Natural killer cell (primary cell): ENCODE results near the gene HES1. TPM values are rescaled to one million over a fixed set of nuclear protein-coding genes. Genes with fewer than 3 reads are reported as not detected.

Source experiments
- ATAC-seq, 3 donors: fragments of 150-1000 bp in 2 of 3; fragments of 200-7000 bp in 1 of 3; cut with Tn5 transposase; 1 replicate in 1 of 3; 2 replicates in 2 of 3; pipeline ENCODE4 v1.10.0; 2021; ENCODE audit warnings: mild to moderate bottlenecking in 2 of 3, moderate library complexity in 2 of 3
- DNase-seq, 2 donors: peaks; one replicate each; pipeline versions ENCODE4 v3.0.0 to v3.0.0-alpha.2; 2013 to 2021; ENCODE audit warnings: mixed read lengths in 1 of 2
- H3K27ac ChIP-seq: one replicate; pipeline ENCODE4 v1.5.1; 2013; ENCODE audit warnings: mild to moderate bottlenecking, low read length
- H3K27me3 ChIP-seq: one replicate; pipeline ENCODE4 v1.6.1; 2013; ENCODE audit warnings: low read length; ENCODE audit not compliant: control insufficient read depth, insufficient read depth
- H3K36me3 ChIP-seq: one replicate; pipeline ENCODE4 v1.6.1; 2013; ENCODE audit warnings: low read length; ENCODE audit not compliant: control insufficient read depth, insufficient read depth
- H3K4me1 ChIP-seq: one replicate; pipeline ENCODE4 v1.6.1; 2013; ENCODE audit warnings: low read length; ENCODE audit not compliant: control insufficient read depth, insufficient read depth
- H3K4me3 ChIP-seq: one replicate; pipeline ENCODE4 v1.5.1; 2013; ENCODE audit warnings: low read length
- H3K9me3 ChIP-seq: one replicate; pipeline ENCODE4 v1.6.1; 2013; ENCODE audit warnings: low read length; ENCODE audit not compliant: control insufficient read depth, insufficient read depth
- H3K27ac Mint-ChIP-seq, 2 donors: one replicate each; pipeline ENCODE4 v1.8.0; 2022; ENCODE audit warnings: mild to moderate bottlenecking in 2 of 2, mixed read lengths in 2 of 2, moderate library complexity in 1 of 2
- H3K27me3 Mint-ChIP-seq, 2 donors: one replicate each; pipeline ENCODE4 v1.8.0; 2022; ENCODE audit warnings: low read depth in 2 of 2, mixed read lengths in 2 of 2
- H3K36me3 Mint-ChIP-seq: one replicate; pipeline ENCODE4 v1.8.0; 2022; ENCODE audit warnings: mixed read lengths
- H3K4me1 Mint-ChIP-seq, 2 donors: one replicate each; pipeline ENCODE4 v1.8.0; 2022; ENCODE audit warnings: mixed read lengths in 2 of 2
- H3K4me3 Mint-ChIP-seq: one replicate; pipeline ENCODE4 v1.8.0; 2022; ENCODE audit warnings: mild to moderate bottlenecking, moderate library complexity, mixed read lengths
- H3K9me3 Mint-ChIP-seq, 2 donors: one replicate each; pipeline ENCODE4 v1.8.0; 2022; ENCODE audit warnings: mixed read lengths in 2 of 2
- WGBS: methylation state at CpG from one replicate; pipeline ENCODE4 v1.1.7; 2013; ENCODE audit warnings: missing lambda C conversion rate; ENCODE audit not compliant: insufficient coverage; 5-methylcytosine and 5-hydroxymethylcytosine counted together
- intact Hi-C: fragments of 100-400 bp; cut with micrococcal nuclease; formaldehyde crosslinking; loops from one replicate; pipeline ENCODE4 v1.14.2; 2022
- total RNA-seq, 4 donors: library from RNA; stranded (reverse); fragments of 120-200 nt in 1 of 4; gene quantifications; one replicate each; pipeline versions ENCODE4 v1.2.3 to v1.2.4, GENCODE V29; 2013 to 2022
- TF ChIP-seq, protein P1 (sequence below): fragments of 200-600 bp; IDR thresholded peaks from one replicate; pipeline ENCODE4 v1.8.0; 2022; ENCODE audit warnings: antibody characterized with exemption

The HES1 gene
- total RNA-seq, 3 donors from 2014 or later (not counting 1 experiment from before 2014, with no cell fraction given), result 1.5 to 4.4 (median 2.2) TPM

DNA sequence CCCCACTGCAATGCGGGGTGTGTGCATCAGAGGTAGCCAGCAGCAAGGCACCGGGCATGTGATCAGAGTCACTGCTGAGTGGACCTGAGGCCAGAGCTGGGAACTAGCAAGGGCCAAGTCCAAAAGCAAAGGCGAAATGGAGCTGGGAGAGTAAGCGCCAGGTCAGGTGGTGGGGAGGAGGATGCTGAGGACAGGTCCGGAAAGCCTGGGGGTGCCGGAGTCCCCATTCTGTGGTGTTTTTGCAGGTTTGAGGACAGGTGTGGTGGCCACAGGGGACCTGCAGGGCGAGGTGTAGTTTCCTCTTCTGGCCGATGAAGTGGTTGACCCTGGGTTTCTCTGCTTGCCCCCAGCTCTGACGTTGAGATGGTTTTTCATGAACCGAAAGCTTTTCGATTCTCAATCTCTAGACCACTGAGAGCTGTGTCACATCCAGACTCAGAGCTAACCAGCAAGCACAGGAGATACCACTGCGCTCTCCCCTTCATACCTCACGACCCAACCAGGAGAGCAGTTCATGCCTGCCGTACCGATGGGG, 35.0 kb upstream of the HES1 start:
- Histone ChIP-seq H3K9me3 (no peaks in the 10 kb centered on the region), H3K4me3 (no peak overlapping the region), H3K4me1 (peaks cover 18% of the 10 kb centered on the region), H3K27ac (no peak overlapping the region), H3K36me3 (no peaks in the 10 kb centered on the region), H3K27me3 (no peaks in the 10 kb centered on the region)
- Mint-ChIP-seq H3K4me3 (no peak overlapping the region), H3K36me3 (no peaks in the 10 kb centered on the region), H3K27me3 (peaks cover 18 to 61% of the 10 kb centered on the region in 2 donors), H3K4me1 (no peaks in the 10 kb centered on the region), H3K27ac (no peak overlapping the region), H3K9me3 (no peaks in the 10 kb centered on the region)
- DNase-seq (no peak), ATAC-seq (no peak)
- intact Hi-C loops, result no loop called here
- whole genome bisulfite sequencing, result 73% methylated on average over 15 of the region's 15 CpGs
- TF ChIP-seq, protein P1, sequence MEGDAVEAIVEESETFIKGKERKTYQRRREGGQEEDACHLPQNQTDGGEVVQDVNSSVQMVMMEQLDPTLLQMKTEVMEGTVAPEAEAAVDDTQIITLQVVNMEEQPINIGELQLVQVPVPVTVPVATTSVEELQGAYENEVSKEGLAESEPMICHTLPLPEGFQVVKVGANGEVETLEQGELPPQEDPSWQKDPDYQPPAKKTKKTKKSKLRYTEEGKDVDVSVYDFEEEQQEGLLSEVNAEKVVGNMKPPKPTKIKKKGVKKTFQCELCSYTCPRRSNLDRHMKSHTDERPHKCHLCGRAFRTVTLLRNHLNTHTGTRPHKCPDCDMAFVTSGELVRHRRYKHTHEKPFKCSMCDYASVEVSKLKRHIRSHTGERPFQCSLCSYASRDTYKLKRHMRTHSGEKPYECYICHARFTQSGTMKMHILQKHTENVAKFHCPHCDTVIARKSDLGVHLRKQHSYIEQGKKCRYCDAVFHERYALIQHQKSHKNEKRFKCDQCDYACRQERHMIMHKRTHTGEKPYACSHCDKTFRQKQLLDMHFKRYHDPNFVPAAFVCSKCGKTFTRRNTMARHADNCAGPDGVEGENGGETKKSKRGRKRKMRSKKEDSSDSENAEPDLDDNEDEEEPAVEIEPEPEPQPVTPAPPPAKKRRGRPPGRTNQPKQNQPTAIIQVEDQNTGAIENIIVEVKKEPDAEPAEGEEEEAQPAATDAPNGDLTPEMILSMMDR, result no peak

DNA sequence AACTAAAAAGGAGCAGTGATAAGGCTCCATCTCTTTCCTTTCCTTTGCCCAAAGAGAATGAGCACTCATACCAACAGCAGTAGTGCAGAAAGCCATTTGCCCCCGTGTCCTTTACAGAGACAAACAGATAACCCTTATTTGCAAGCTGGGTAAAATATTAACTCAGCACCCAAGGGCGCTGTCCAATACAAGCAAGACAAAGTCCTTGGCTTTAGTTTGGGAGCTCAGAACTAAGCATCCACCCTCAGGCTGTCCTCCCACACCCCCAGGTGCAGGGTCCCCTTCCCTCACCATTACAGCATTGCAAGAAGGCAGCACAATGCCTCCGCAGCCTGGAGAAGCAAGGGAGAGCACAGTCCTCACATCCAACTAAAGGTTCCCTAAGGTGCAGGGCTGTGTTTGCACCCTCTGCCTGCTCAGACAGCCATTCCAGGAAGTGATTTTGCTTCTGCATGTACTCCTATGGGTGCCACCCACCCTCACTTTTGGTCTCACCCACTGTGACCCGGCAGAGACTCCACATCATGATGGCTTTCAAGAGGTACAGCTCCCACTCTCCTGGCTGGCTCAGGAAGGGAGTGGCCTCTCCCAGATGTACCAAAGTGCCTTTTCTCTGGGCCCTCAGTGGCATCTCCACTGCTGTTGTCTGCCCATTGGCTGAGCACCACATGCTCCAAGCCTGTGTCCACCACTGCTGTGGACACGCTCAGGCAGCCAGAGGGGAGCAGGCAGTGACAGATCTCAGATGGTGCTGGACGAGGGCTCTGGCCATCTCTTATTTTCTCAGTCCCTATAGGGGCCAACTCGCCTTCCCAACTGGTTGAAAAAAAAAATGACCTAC, 34.1 kb upstream of the HES1 start:
- ATAC-seq, result no peak
- H3K9me3 ChIP-seq, result no peaks in the 10 kb centered on the region
- intact Hi-C loops, result no loop called here
- H3K4me3 Mint-ChIP-seq, result no peak overlapping the region
- H3K27me3 Mint-ChIP-seq, result peaks cover 17 to 69% of the 10 kb centered on the region in 2 donors
- H3K27me3 ChIP-seq, result no peaks in the 10 kb centered on the region
- no peak overlapping the region for H3K27ac Mint-ChIP-seq
- no peaks in the 10 kb centered on the region for H3K36me3 ChIP-seq
- DNase-seq, result no peak
- H3K4me1 Mint-ChIP-seq, result no peaks in the 10 kb centered on the region
- H3K27ac ChIP-seq, result no peak overlapping the region
- H3K9me3 Mint-ChIP-seq, result no peaks in the 10 kb centered on the region
- no peak overlapping the region for H3K4me3 ChIP-seq
- TF ChIP-seq, protein P1, result no peak
- peaks cover 18% of the 10 kb centered on the region for H3K4me1 ChIP-seq
- H3K36me3 Mint-ChIP-seq, result no peaks in the 10 kb centered on the region
- WGBS, result 85% methylated on average over 7 of the region's 7 CpGs

DNA sequence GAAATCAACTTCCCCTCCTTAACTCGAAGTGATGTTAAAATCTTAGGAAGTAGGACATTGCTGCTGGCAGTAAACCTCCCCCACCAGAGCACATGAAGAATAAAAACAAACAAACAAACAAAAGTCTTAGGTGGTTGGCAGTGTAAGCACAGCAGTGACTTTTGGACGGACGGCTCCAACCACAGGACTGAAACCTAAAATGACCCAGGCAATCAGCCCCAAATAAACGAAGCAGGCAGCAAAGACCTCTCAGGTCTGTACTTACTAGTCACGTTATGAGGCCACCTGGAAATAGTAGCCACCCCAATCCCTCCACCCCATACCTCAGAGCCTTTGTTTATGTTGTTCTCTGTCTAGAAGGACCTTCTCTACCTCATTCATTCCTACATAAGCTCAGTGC, 33.5 kb upstream of the HES1 start:
- Mint-ChIP-seq H3K27me3 (peaks cover 17 to 72% of the 10 kb centered on the region in 2 donors), H3K4me1 (no peaks in the 10 kb centered on the region), H3K27ac (no peak overlapping the region), H3K9me3 (no peaks in the 10 kb centered on the region), H3K36me3 (no peaks in the 10 kb centered on the region), H3K4me3 (no peak overlapping the region)
- Histone ChIP-seq H3K27me3 (no peaks in the 10 kb centered on the region), H3K4me1 (peaks cover 18% of the 10 kb centered on the region), H3K27ac (no peak overlapping the region), H3K4me3 (no peak overlapping the region), H3K36me3 (no peaks in the 10 kb centered on the region), H3K9me3 (no peaks in the 10 kb centered on the region)
- WGBS, result 80% methylated on average over 4 of the region's 5 CpGs
- TF ChIP-seq, protein P1, result no peak
- DNase-seq (no peak), ATAC-seq (no peak)
- intact Hi-C loops, result no loop called here
